CD14-positive monocyte (primary cell): ENCODE data around the gene SH3BP5L. TPM values are rescaled to one million over a fixed set of nuclear protein-coding genes. Genes with fewer than 3 reads are reported as not detected.
A peak's percentile ranks its signal among the peaks of the same experiment; 100 is the strongest.

Experiments
- DNase-seq, 3 donors: peaks; one replicate each; pipeline ENCODE4 v3.0.0-alpha.2; 2011 to 2022
- H2AFZ ChIP-seq: 2 replicates; pipeline ENCODE4 v1.6.0; 2012; ENCODE audit warnings: mild to moderate bottlenecking, low read depth, low read length, inconsistent platforms; ENCODE audit not compliant: insufficient read depth, poor library complexity, severe bottlenecking
- H3K27ac ChIP-seq, 2 donors: 1 replicate in 1 of 2; 2 replicates in 1 of 2; pipeline ENCODE4 v1.5.1; 2012 to 2013; ENCODE audit warnings: low read length in 2 of 2, control low read depth in 1 of 2, inconsistent platforms in 1 of 2, low read depth in 1 of 2, mild to moderate bottlenecking in 1 of 2
- H3K27me3 ChIP-seq, 2 donors: one replicate each; pipeline versions ENCODE4 v1.6.0 to v1.6.1; 2011 to 2013; ENCODE audit warnings: low read length in 2 of 2; ENCODE audit not compliant: control insufficient read depth in 2 of 2, insufficient read depth in 2 of 2
- H3K36me3 ChIP-seq, 2 donors: replicated peaks in 1 of 2; 1 replicate in 1 of 2; 2 replicates in 1 of 2; pipeline versions ENCODE4 v1.5.1 to v1.6.1; 2012 to 2013; ENCODE audit warnings: low read length in 2 of 2, control low read depth in 1 of 2, inconsistent platforms in 1 of 2, mild to moderate bottlenecking in 1 of 2; ENCODE audit not compliant: insufficient read depth in 2 of 2, control insufficient read depth in 1 of 2
- H3K4me1 ChIP-seq, 2 donors: 1 replicate in 1 of 2; 2 replicates in 1 of 2; pipeline versions ENCODE4 v1.5.1 to v1.6.1; 2012 to 2013; ENCODE audit warnings: low read length in 2 of 2, control low read depth in 1 of 2, inconsistent platforms in 1 of 2, mild to moderate bottlenecking in 1 of 2, moderate library complexity in 1 of 2; ENCODE audit not compliant: insufficient read depth in 2 of 2, control insufficient read depth in 1 of 2
- H3K4me2 ChIP-seq: replicated peaks from 2 replicates; pipeline ENCODE3; 2012; ENCODE audit warnings: low read length, moderate library complexity, mild to moderate bottlenecking; ENCODE audit not compliant: poor library complexity, severe bottlenecking; ENCODE audit errors: extremely low read depth
- H3K4me3 ChIP-seq, 3 experiments: fragments of 200-600 bp in 1 of 3; sonication (generic) in 1 of 3; replicated peaks in 1 of 3; 1 replicate in 2 of 3; 2 replicates in 1 of 3; pipeline ENCODE4 v1.5.1; 2011 to 2013; ENCODE audit warnings: low read length in 3 of 3, mild to moderate bottlenecking in 3 of 3, control low read depth in 2 of 3, low read depth in 2 of 3, inconsistent platforms in 1 of 3, moderate library complexity in 1 of 3
- H3K79me2 ChIP-seq: 2 replicates; pipeline ENCODE4 v1.6.0; 2012; ENCODE audit warnings: mild to moderate bottlenecking, control low read depth, inconsistent platforms, low read length, moderate library complexity; ENCODE audit not compliant: insufficient read depth
- H3K9ac ChIP-seq: 2 replicates; pipeline ENCODE4 v1.6.0; 2017; ENCODE audit warnings: low read length, mild to moderate bottlenecking; ENCODE audit not compliant: insufficient read depth, poor library complexity, severe bottlenecking
- H3K9me3 ChIP-seq, 2 donors: replicated peaks in 1 of 2; 1 replicate in 1 of 2; 2 replicates in 1 of 2; pipeline versions ENCODE4 v1.5.1 to v1.6.1; 2012 to 2013; ENCODE audit warnings: low read length in 2 of 2, control low read depth in 1 of 2; ENCODE audit not compliant: control insufficient read depth in 1 of 2, insufficient read depth in 1 of 2
- H4K20me1 ChIP-seq: 2 replicates; pipeline ENCODE4 v1.6.0; 2012; ENCODE audit warnings: mild to moderate bottlenecking, low read length, control low read depth, moderate library complexity; ENCODE audit not compliant: insufficient read depth
- H3K27ac Mint-ChIP-seq, 7 donors: one replicate each; pipeline ENCODE4 v1.8.0; 2020; ENCODE audit warnings: mild to moderate bottlenecking in 7 of 7, mixed read lengths in 7 of 7, moderate library complexity in 6 of 7, inconsistent platforms in 2 of 7
- H3K27me3 Mint-ChIP-seq, 3 donors: one replicate each; pipeline ENCODE4 v1.8.0; 2021 to 2022; ENCODE audit warnings: low read depth in 3 of 3, mild to moderate bottlenecking in 3 of 3, mixed read lengths in 3 of 3, moderate library complexity in 3 of 3, inconsistent platforms in 1 of 3
- H3K36me3 Mint-ChIP-seq, 2 donors: one replicate each; pipeline ENCODE4 v1.8.0; 2020; ENCODE audit warnings: mixed read lengths in 2 of 2, inconsistent platforms in 1 of 2, mild to moderate bottlenecking in 1 of 2
- H3K4me1 Mint-ChIP-seq: one replicate; pipeline ENCODE4 v1.8.0; 2020; ENCODE audit warnings: mild to moderate bottlenecking, mixed read lengths
- H3K4me3 Mint-ChIP-seq, 2 donors: one replicate each; pipeline ENCODE4 v1.8.0; 2020; ENCODE audit warnings: mild to moderate bottlenecking in 2 of 2, mixed read lengths in 2 of 2, moderate library complexity in 1 of 2
- H3K9me3 Mint-ChIP-seq, 7 donors: one replicate each; pipeline ENCODE4 v1.8.0; 2020 to 2022; ENCODE audit warnings: mixed read lengths in 7 of 7, mild to moderate bottlenecking in 6 of 7, moderate library complexity in 6 of 7, inconsistent platforms in 2 of 7
- WGBS: methylation state at CpG from one replicate; pipeline ENCODE4 v1.1.5; 2013; ENCODE audit warnings: missing lambda C conversion rate; ENCODE audit not compliant: insufficient coverage; 5-methylcytosine and 5-hydroxymethylcytosine counted together
- intact Hi-C, 2 donors: fragments of 100-400 bp; cut with micrococcal nuclease; formaldehyde crosslinking; loops; one replicate each; pipeline versions ENCODE4 v1.15.0 to v1.15.1; 2023
- polyA plus RNA-seq, 3 donors: library from polyadenylated mRNA; depleted of rRNA in 1 of 3; unstranded in 2 of 3; stranded (reverse) in 1 of 3; fragments of 300-500 nt in 2 of 3; fragments of >200 nt in 1 of 3; fragmentation: Illumina TruSeq in 2 of 3; gene quantifications; 1 replicate in 2 of 3; 2 replicates in 1 of 3; pipeline ENCODE4 v1.2.3, GENCODE V29; 2012 to 2021
- TF ChIP-seq, protein P1 (sequence below): fragments of 200-600 bp; IDR thresholded peaks from one replicate; pipeline ENCODE4 v1.8.0; 2022; ENCODE audit warnings: antibody characterized with exemption, mild to moderate bottlenecking

The SH3BP5L gene
- polyA plus RNA-seq, 3 donors, result 4.0 to 15.7 (median 4.3) TPM

DNA sequence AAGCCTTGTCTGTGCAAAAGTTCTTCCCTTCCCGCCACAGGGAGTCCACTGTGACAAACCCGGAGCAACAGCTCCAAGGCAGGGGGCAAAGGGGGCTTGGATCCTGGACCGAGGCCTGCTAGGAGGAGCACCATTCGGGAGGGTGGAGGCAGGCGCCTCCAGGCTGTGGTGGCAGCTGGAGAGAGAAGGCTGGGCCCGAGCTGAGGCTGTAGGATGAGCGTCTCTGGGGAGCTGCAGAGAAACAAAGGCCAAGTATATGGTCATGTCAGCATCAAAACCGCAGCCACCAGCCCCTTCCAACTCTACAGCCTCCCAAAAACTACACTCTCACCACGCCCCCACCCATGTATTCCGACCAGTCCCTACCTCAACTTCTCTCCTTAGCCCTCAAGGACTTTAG lies 579 bp downstream of the SH3BP5L start:
- TF ChIP-seq, protein P1, sequence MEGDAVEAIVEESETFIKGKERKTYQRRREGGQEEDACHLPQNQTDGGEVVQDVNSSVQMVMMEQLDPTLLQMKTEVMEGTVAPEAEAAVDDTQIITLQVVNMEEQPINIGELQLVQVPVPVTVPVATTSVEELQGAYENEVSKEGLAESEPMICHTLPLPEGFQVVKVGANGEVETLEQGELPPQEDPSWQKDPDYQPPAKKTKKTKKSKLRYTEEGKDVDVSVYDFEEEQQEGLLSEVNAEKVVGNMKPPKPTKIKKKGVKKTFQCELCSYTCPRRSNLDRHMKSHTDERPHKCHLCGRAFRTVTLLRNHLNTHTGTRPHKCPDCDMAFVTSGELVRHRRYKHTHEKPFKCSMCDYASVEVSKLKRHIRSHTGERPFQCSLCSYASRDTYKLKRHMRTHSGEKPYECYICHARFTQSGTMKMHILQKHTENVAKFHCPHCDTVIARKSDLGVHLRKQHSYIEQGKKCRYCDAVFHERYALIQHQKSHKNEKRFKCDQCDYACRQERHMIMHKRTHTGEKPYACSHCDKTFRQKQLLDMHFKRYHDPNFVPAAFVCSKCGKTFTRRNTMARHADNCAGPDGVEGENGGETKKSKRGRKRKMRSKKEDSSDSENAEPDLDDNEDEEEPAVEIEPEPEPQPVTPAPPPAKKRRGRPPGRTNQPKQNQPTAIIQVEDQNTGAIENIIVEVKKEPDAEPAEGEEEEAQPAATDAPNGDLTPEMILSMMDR, result no peak
- peaks cover 0 to 1% (median 0%) of the 10 kb centered on the region in 7 donors for H3K9me3 Mint-ChIP-seq
- peak overlapping the region; percentile 92 for H3K4me2 ChIP-seq
- no peak for DNase-seq
- H3K27ac Mint-ChIP-seq, result peak overlapping the region; percentile 96 to 100 (median 99)
- no peaks in the 10 kb centered on the region for H3K27me3 ChIP-seq
- intact Hi-C loops, result no loop called here
- H3K9me3 ChIP-seq, result no peaks in the 10 kb centered on the region
- peak overlapping the region; percentile 66 to 82 (median 72) for H3K4me3 ChIP-seq
- peak overlapping the region; percentile 90 to 99 for H3K27ac ChIP-seq
- H3K4me1 Mint-ChIP-seq, result peaks cover 79% of the 10 kb centered on the region
- H3K9ac ChIP-seq, result peak overlapping the region; percentile 92
- H3K79me2 ChIP-seq, result peaks cover 56% of the 10 kb centered on the region
- H3K36me3 ChIP-seq, result peaks cover 9 to 29% of the 10 kb centered on the region in 2 donors
- 62% methylated on average over 8 of the region's 10 CpGs for WGBS
- H4K20me1 ChIP-seq, result peaks cover 6% of the 10 kb centered on the region
- peaks cover 71 to 85% of the 10 kb centered on the region in 2 donors for H3K4me1 ChIP-seq
- peak overlapping the region; percentile 87 for H2AFZ ChIP-seq
- peak overlapping the region; percentile 90 to 100 for H3K4me3 Mint-ChIP-seq
- no peaks in the 10 kb centered on the region for H3K27me3 Mint-ChIP-seq
- H3K36me3 Mint-ChIP-seq, result peaks cover 34 to 39% of the 10 kb centered on the region in 2 donors

DNA sequence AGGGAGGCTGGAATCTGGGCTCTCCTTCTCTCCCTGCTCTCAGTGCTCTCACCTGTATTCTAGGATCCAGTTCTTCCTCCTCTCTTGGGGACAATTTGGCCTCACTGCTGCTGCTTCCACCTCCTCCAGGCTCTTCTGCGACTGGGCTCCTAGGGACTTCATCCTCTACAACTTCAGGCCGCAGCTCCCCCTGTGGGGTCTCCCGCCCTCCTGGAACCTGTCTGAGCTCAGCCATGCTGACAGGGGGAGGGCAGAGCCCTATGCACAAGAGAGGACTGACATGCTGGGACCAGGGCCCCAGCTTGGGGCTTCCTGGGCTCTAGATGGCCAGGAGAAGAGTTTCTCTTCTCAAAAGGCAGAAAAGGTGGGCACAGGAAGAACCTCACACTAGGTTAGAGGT lies 1.0 kb downstream of the SH3BP5L start:
- Histone ChIP-seq H3K36me3 (peaks cover 9 to 32% of the 10 kb centered on the region in 2 donors), H3K27me3 (no peaks in the 10 kb centered on the region), H4K20me1 (peaks cover 6% of the 10 kb centered on the region), H3K9ac (peak overlapping the region; percentile 92), H3K4me1 (peaks cover 71 to 83% of the 10 kb centered on the region in 2 donors), H3K4me2 (peak overlapping the region; percentile 92), H3K9me3 (no peaks in the 10 kb centered on the region), H2AFZ (no peak overlapping the region), H3K4me3 (peak overlapping the region; percentile 66 to 82 (median 72)), H3K27ac (peak overlapping the region; percentile 90 to 99), H3K79me2 (peaks cover 59% of the 10 kb centered on the region)
- Mint-ChIP-seq H3K9me3 (peaks cover 0 to 1% (median 0%) of the 10 kb centered on the region in 7 donors), H3K27me3 (no peaks in the 10 kb centered on the region), H3K4me1 (peaks cover 77% of the 10 kb centered on the region), H3K4me3 (peak overlapping the region; percentile 90 to 100), H3K36me3 (peaks cover 37 to 44% of the 10 kb centered on the region in 2 donors), H3K27ac (peak overlapping the region; percentile 96 to 100 (median 99))
- 83% methylated on average over 3 of the region's 3 CpGs for WGBS
- TF ChIP-seq, protein P1, result no peak
- DNase-seq, result no peak
- intact Hi-C loops, result no loop called here
